GM12878 (cell line): ENCODE measurements around the gene CCR7. TPM values are rescaled to one million over a fixed set of nuclear protein-coding genes. Genes with fewer than 3 reads are reported as not detected.

Experiments
- ATAC-seq: fragments of 200-7000 bp; cut with Tn5 transposase; 3 replicates; pipeline ENCODE4 v1.9.1; 2020; ENCODE audit warnings: mild to moderate bottlenecking, moderate library complexity
- BruUV-seq: library from RNA; stranded (reverse); fragments of 400-500 nt; replicated peaks from 2 replicates; lab custom pipeline; 2021; lab: Mats Ljungman, UMichigan
- CTCF ChIA-PET: fragments of 300-600 bp; sonication (Branson Sonifier 250); formaldehyde crosslinking; extraction: SDS; loops from one replicate; lab custom pipeline; 2021; ENCODE audit warnings: inconsistent platforms; lab: Yijun Ruan, JAX
- POLR2A ChIA-PET: fragments of 350-600 bp; formaldehyde crosslinking; extraction: SDS; loops from one replicate; lab custom pipeline; 2021; ENCODE audit warnings: inconsistent platforms; lab: Charles Lee
- RAD21 ChIA-PET: fragments of 300-600 bp; sonication (Branson Sonifier 250); formaldehyde crosslinking; loops from one replicate; lab custom pipeline; 2023; ENCODE audit warnings: antibody characterized with exemption; ENCODE audit not compliant: unreplicated experiment; lab: Charles Lee
- SMC1A ChIA-PET: fragments of 300-600 bp; sonication (Branson Sonifier 250); formaldehyde crosslinking; loops from one replicate; lab custom pipeline; 2023; ENCODE audit not compliant: unreplicated experiment, uncharacterized antibody; lab: Charles Lee
- DNase-seq: peaks from one replicate; pipeline ENCODE4 v3.0.0-alpha.2; 2011; ENCODE audit warnings: low read depth, low spot score
- FAIRE-seq: peaks from 3 replicates; lab custom pipeline; 2011; peaks lifted over from hg19 to GRCh38; lab: Jason Lieb, UNC
- H2AFZ ChIP-seq: 2 replicates; pipeline ENCODE4 v1.6.0; 2011; ENCODE audit warnings: low read depth, low read length, control low read depth; ENCODE audit not compliant: control insufficient read depth
- H3K27ac ChIP-seq: 2 replicates; pipeline ENCODE4 v1.5.1; 2011; ENCODE audit warnings: control low read depth; ENCODE audit not compliant: control insufficient read depth, insufficient read depth
- H3K27me3 ChIP-seq, 2 experiments: replicated peaks in 1 of 2; 2 replicates each; pipeline versions ENCODE4 v1.6.0 to v1.6.1; 2011; ENCODE audit warnings: low read length in 1 of 2; ENCODE audit not compliant: control insufficient read depth in 2 of 2, insufficient read depth in 2 of 2
- H3K36me3 ChIP-seq, 2 experiments: 2 replicates each; pipeline ENCODE4 v1.5.1; 2011; ENCODE audit warnings: low read length in 1 of 2; ENCODE audit not compliant: control insufficient read depth in 2 of 2, insufficient read depth in 2 of 2
- H3K4me1 ChIP-seq: 2 replicates; pipeline ENCODE4 v1.6.1; 2011; ENCODE audit warnings: mild to moderate bottlenecking, low read length, moderate library complexity, mixed read lengths; ENCODE audit not compliant: control insufficient read depth, insufficient read depth
- H3K4me2 ChIP-seq: 2 replicates; pipeline ENCODE4 v1.6.0; 2011; ENCODE audit warnings: control low read depth; ENCODE audit not compliant: control insufficient read depth, insufficient read depth
- H3K4me3 ChIP-seq: fragments of 200-600 bp; sonication (generic); 2 replicates; pipeline ENCODE4 v1.5.1; 2016
- H3K79me2 ChIP-seq: 2 replicates; pipeline ENCODE4 v1.6.0; 2011; ENCODE audit warnings: low read length; ENCODE audit not compliant: control insufficient read depth, insufficient read depth
- H3K9ac ChIP-seq: 2 replicates; pipeline ENCODE4 v1.8.0; 2011; ENCODE audit warnings: low read length, control low read depth, mixed read lengths; ENCODE audit not compliant: control insufficient read depth, insufficient read depth
- H3K9me3 ChIP-seq: replicated peaks from 3 replicates; pipeline ENCODE4 v1.5.1; 2011; ENCODE audit warnings: mild to moderate bottlenecking, low read length; ENCODE audit not compliant: control insufficient read depth, insufficient read depth
- H4K20me1 ChIP-seq: 2 replicates; pipeline ENCODE4 v1.6.0; 2011; ENCODE audit not compliant: control insufficient read depth, insufficient read depth
- PAX8 ChIP-seq: fragments of 450-650 bp; IDR thresholded peaks from 2 replicates; pipeline ENCODE4 v1.6.1; 2017; ENCODE audit warnings: mild to moderate bottlenecking, moderate library complexity
- POLR2AphosphoS2 ChIP-seq: IDR thresholded peaks from 2 replicates; pipeline ENCODE4 v1.6.1; 2011; ENCODE audit warnings: low read depth, mild to moderate bottlenecking, low read length, improper control_type of control experiment, moderate library complexity
- TCF3 ChIP-seq: IDR thresholded peaks from 2 replicates; pipeline ENCODE4 v1.6.1; 2012; ENCODE audit warnings: low read depth, mild to moderate bottlenecking, low read length, borderline replicate concordance; ENCODE audit not compliant: insufficient read depth
- WGBS: methylation state at CpG from one replicate; pipeline ENCODE4 v1.1.6; 2016; ENCODE audit warnings: low lambda C conversion rate; ENCODE audit not compliant: insufficient replicate concordance, insufficient coverage; ENCODE audit errors: missing lambda C conversion rate; 5-methylcytosine and 5-hydroxymethylcytosine counted together
- in situ Hi-C: fragments of 300-500 bp; cut with MboI; formaldehyde crosslinking; loops from 9 replicates; pipeline ENCODE4 v1.14.3; 2018; ENCODE audit warnings: mixed read lengths
- intact Hi-C: fragments of 100-400 bp; cut with micrococcal nuclease; formaldehyde crosslinking; loops from one replicate; pipeline ENCODE4 v1.14.2; 2022; ENCODE audit not compliant: unreplicated experiment
- polyA plus RNA-seq, 11 experiments: library from polyadenylated mRNA; depleted of rRNA in 4 of 11; unstranded in 6 of 11; stranded (reverse) in 5 of 11; fragments of >200 nt; fragmentation: Nextera tagmentation in 4 of 11; fragmentation: Illumina TruSeq in 1 of 11; extraction: Ambion mirVana in 4 of 11; extraction: Trizol in 1 of 11; gene quantifications; 1 replicate in 1 of 11; 2 replicates in 10 of 11; pipeline versions ENCODE4 v1.2.1 to v1.2.3, GENCODE V29; 2011 to 2016; ENCODE audit warnings: inconsistent platforms in 2 of 11, missing spikeins in 2 of 11, low read depth in 1 of 11
- total RNA-seq, 4 experiments: library from RNA; depleted of rRNA in 3 of 4; stranded (reverse); fragments of >200 nt in 3 of 4; fragmentation: Illumina TruSeq in 1 of 4; extraction: Trizol in 1 of 4; gene quantifications; 2 replicates each; pipeline versions ENCODE4 v1.2.1 to v1.2.3, GENCODE V29; 2013 to 2021
- TF ChIP-seq, protein P1 (sequence below): fragments of 150-350 bp; IDR thresholded peaks from 2 replicates; pipeline ENCODE4 v1.6.1; 2014; ENCODE audit warnings: mild to moderate bottlenecking, low read depth, low read length
- TF ChIP-seq, protein P2 (sequence below): fragments of 450-650 bp; formaldehyde crosslinking; IDR thresholded peaks from 2 replicates; pipeline ENCODE4 v1.4.0; 2022; ENCODE audit warnings: mild to moderate bottlenecking, moderate library complexity
- TF ChIP-seq, protein P3 (sequence below): fragments of 450-650 bp; IDR thresholded peaks from 2 replicates; pipeline ENCODE4 v1.6.1; 2016; ENCODE audit warnings: mild to moderate bottlenecking
- TF ChIP-seq, protein P4 (sequence below): fragments of 450-650 bp; conservative IDR thresholded peaks from 2 replicates; pipeline ENCODE4 v1.6.1; 2017; ENCODE audit warnings: mild to moderate bottlenecking, moderate library complexity
- TF ChIP-seq, protein P5 (sequence below): IDR thresholded peaks from 2 replicates; pipeline ENCODE4 v1.6.1; 2012; ENCODE audit warnings: mild to moderate bottlenecking, low read depth, low read length

Gene CCR7
- total and polyA plus RNA-seq, 10 of the 15 experiments (the other 5 are each of a cell fraction or from before 2014, with no cell fraction given) = 131 to 1,171 (median 260) TPM

DNA sequence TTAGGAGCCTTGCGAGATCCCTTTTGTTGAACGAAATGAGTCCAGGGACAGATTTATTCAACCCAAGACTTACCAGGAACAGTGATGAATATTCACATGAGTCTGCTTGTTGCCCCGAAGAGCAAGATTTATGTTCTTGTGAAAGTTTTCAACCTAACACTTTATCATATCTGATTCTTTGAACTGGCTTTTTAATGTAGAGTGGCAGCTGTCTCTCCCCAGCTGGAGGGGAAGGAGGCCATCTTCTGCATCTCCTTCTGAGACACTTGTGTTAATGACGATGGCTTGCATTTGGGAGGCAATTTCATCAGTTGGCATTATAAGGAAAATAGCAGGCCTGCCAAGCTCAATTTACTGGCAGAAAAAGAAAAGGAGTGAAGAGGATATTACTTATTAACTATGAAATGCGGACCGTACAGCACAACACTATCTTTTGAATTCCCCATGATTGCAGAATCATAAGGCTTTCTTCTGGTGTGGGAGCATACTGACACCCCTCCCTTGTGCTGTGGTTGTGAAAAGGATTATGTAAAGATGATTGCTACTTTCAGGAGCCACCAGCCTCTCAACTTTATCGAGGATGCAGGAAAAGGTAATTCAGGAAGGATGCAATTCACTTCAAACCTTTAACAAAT is 46.7 kb upstream of the CCR7 start:
- BruUV-seq = no TSS peak
- no peak for FAIRE-seq
- POLR2A ChIA-PET = interaction anchor here (0.5 to 7.9 kb wide), 5 partner anchors 9 to 1969 kb away, joined by 3 to 117 read pairs (median 6); partner anchors contain the start of gene CCR7
- in situ Hi-C loops = loop anchor here (10.0 kb wide), 1 partner anchor 1053 kb away; no protein-coding TSS in a partner anchor
- Histone ChIP-seq H3K36me3 (no peaks in the 10 kb centered on the region), H3K4me3 (no peak overlapping the region), H2AFZ (no peak overlapping the region), H3K79me2 (no peaks in the 10 kb centered on the region), H3K9me3 (no peaks in the 10 kb centered on the region), H3K27ac (no peak overlapping the region), H3K4me2 (no peak overlapping the region), H3K27me3 (no peaks in the 10 kb centered on the region), H3K4me1 (peaks cover 30% of the 10 kb centered on the region), H4K20me1 (no peaks in the 10 kb centered on the region), H3K9ac (no peak overlapping the region)
- no peak for DNase-seq
- intact Hi-C loops = no loop called here
- WGBS = 70% methylated on average over 7 of the region's 7 CpGs
- CTCF ChIA-PET = interaction anchor here (0.6 to 11.9 kb wide), 4 partner anchors 8 to 169 kb away, joined by 3 to 193 read pairs (median 136); no protein-coding TSS in a partner anchor
- TF ChIP-seq, protein P1, sequence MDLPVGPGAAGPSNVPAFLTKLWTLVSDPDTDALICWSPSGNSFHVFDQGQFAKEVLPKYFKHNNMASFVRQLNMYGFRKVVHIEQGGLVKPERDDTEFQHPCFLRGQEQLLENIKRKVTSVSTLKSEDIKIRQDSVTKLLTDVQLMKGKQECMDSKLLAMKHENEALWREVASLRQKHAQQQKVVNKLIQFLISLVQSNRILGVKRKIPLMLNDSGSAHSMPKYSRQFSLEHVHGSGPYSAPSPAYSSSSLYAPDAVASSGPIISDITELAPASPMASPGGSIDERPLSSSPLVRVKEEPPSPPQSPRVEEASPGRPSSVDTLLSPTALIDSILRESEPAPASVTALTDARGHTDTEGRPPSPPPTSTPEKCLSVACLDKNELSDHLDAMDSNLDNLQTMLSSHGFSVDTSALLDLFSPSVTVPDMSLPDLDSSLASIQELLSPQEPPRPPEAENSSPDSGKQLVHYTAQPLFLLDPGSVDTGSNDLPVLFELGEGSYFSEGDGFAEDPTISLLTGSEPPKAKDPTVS = no peak
- TF ChIP-seq PAX8 = no peak
- no peak for TF ChIP-seq TCF3
- no peak for TF ChIP-seq POLR2AphosphoS2
- TF ChIP-seq, protein P2, sequence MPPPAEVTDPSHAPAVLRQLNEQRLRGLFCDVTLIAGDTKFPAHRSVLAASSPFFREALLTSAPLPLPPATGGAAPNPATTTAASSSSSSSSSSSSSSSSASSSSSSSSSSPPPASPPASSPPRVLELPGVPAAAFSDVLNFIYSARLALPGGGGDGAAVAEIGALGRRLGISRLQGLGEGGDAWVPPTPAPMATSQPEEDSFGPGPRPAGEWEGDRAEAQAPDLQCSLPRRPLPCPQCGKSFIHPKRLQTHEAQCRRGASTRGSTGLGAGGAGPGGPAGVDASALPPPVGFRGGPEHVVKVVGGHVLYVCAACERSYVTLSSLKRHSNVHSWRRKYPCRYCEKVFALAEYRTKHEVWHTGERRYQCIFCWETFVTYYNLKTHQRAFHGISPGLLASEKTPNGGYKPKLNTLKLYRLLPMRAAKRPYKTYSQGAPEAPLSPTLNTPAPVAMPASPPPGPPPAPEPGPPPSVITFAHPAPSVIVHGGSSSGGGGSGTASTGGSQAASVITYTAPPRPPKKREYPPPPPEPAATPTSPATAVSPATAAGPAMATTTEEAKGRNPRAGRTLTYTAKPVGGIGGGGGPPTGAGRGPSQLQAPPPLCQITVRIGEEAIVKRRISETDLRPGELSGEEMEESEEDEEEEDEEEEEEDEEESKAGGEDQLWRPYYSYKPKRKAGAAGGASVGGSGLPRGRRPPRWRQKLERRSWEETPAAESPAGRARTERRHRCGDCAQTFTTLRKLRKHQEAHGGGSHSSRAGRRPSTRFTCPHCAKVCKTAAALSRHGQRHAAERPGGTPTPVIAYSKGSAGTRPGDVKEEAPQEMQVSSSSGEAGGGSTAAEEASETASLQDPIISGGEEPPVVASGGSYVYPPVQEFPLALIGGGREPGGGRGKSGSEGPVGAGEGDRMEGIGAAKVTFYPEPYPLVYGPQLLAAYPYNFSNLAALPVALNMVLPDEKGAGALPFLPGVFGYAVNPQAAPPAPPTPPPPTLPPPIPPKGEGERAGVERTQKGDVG (CRISPR knock-in tag) = no peak
- TF ChIP-seq, protein P3, sequence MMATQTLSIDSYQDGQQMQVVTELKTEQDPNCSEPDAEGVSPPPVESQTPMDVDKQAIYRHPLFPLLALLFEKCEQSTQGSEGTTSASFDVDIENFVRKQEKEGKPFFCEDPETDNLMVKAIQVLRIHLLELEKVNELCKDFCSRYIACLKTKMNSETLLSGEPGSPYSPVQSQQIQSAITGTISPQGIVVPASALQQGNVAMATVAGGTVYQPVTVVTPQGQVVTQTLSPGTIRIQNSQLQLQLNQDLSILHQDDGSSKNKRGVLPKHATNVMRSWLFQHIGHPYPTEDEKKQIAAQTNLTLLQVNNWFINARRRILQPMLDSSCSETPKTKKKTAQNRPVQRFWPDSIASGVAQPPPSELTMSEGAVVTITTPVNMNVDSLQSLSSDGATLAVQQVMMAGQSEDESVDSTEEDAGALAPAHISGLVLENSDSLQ = peak; percentile 47; the same call in 1 of the 2 replicates
- TF ChIP-seq, protein P4, sequence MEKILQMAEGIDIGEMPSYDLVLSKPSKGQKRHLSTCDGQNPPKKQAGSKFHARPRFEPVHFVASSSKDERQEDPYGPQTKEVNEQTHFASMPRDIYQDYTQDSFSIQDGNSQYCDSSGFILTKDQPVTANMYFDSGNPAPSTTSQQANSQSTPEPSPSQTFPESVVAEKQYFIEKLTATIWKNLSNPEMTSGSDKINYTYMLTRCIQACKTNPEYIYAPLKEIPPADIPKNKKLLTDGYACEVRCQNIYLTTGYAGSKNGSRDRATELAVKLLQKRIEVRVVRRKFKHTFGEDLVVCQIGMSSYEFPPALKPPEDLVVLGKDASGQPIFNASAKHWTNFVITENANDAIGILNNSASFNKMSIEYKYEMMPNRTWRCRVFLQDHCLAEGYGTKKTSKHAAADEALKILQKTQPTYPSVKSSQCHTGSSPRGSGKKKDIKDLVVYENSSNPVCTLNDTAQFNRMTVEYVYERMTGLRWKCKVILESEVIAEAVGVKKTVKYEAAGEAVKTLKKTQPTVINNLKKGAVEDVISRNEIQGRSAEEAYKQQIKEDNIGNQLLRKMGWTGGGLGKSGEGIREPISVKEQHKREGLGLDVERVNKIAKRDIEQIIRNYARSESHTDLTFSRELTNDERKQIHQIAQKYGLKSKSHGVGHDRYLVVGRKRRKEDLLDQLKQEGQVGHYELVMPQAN = no peak
- TF ChIP-seq, protein P5, sequence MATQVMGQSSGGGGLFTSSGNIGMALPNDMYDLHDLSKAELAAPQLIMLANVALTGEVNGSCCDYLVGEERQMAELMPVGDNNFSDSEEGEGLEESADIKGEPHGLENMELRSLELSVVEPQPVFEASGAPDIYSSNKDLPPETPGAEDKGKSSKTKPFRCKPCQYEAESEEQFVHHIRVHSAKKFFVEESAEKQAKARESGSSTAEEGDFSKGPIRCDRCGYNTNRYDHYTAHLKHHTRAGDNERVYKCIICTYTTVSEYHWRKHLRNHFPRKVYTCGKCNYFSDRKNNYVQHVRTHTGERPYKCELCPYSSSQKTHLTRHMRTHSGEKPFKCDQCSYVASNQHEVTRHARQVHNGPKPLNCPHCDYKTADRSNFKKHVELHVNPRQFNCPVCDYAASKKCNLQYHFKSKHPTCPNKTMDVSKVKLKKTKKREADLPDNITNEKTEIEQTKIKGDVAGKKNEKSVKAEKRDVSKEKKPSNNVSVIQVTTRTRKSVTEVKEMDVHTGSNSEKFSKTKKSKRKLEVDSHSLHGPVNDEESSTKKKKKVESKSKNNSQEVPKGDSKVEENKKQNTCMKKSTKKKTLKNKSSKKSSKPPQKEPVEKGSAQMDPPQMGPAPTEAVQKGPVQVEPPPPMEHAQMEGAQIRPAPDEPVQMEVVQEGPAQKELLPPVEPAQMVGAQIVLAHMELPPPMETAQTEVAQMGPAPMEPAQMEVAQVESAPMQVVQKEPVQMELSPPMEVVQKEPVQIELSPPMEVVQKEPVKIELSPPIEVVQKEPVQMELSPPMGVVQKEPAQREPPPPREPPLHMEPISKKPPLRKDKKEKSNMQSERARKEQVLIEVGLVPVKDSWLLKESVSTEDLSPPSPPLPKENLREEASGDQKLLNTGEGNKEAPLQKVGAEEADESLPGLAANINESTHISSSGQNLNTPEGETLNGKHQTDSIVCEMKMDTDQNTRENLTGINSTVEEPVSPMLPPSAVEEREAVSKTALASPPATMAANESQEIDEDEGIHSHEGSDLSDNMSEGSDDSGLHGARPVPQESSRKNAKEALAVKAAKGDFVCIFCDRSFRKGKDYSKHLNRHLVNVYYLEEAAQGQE = no peak
- RAD21 ChIA-PET = interaction anchor here (0.9 to 7.9 kb wide), 7 partner anchors 8 to 69 kb away, joined by 3 to 229 read pairs (median 4); partner anchors contain the start of gene CCR7
- SMC1A ChIA-PET = interaction anchor here (1.1 to 5.1 kb wide), 7 partner anchors 8 to 79 kb away, joined by 3 to 139 read pairs (median 3); no protein-coding TSS in a partner anchor
- no peak for ATAC-seq
